GM21515 (cell line): ENCODE measurements around the gene TSPAN31.

Experiments
- ATAC-seq: cut with Tn5 transposase; IDR thresholded peaks from one replicate; pipeline ENCODE4 v1.9.1; 2021; ENCODE audit not compliant: unreplicated experiment

Gene TSPAN31

GRCh38 chr12:57735198-57735855 is 9.5 kb upstream of the TSPAN31 start:
- ATAC-seq: no peak

- ATAC-seq: no peak
Observed at GRCh38 chr12:57735952-57736740, 8.7 kb upstream of the TSPAN31 start.

GRCh38 chr12:57736741-57737466 is 7.9 kb upstream of the TSPAN31 start:
- no peak for ATAC-seq

GRCh38 chr12:57737467-57738460 is 7.1 kb upstream of the TSPAN31 start:
- ATAC-seq: no peak

- no peak for ATAC-seq
Observed at GRCh38 chr12:57738661-57739237, 6.1 kb upstream of the TSPAN31 start, which contains the start of gene AGAP2. AGAP2 (minus strand) TSS chr12:57738742; CDS start chr12:57738246, 496 bp downstream.

GRCh38 chr12:57739387-57739786 is 5.5 kb upstream of the TSPAN31 start:
- ATAC-seq: no peak

- no peak for ATAC-seq
Observed at GRCh38 chr12:57739914-57740538, 4.8 kb upstream of the TSPAN31 start.

GRCh38 chr12:57740656-57741412 is 4.0 kb upstream of the TSPAN31 start:
- peak; percentile 52 for ATAC-seq

GRCh38 chr12:57741413-57741789 is 3.4 kb upstream of the TSPAN31 start:
- ATAC-seq: no peak

GRCh38 chr12:57741844-57742738 is 2.7 kb upstream of the TSPAN31 start:
- peak; percentile 58 for ATAC-seq

GRCh38 chr12:57743769-57744168 is 1.1 kb upstream of the TSPAN31 start:
- ATAC-seq: no peak

- ATAC-seq: peak; percentile 31
Observed at GRCh38 chr12:57744194-57744776, 554 bp upstream of the TSPAN31 start.

GRCh38 chr12:57745485-57745881 is 644 bp downstream of the TSPAN31 start:
- ATAC-seq: no peak

- no peak for ATAC-seq
Observed at GRCh38 chr12:57746025-57746424, 1.2 kb downstream of the TSPAN31 start.

- no peak for ATAC-seq
Observed at GRCh38 chr12:57749061-57749460, 4.2 kb downstream of the TSPAN31 start.

GRCh38 chr12:57750561-57751431 is 6.0 kb downstream of the TSPAN31 start:
- ATAC-seq: no peak

- no peak for ATAC-seq
Observed at GRCh38 chr12:57751432-57751787, 6.6 kb downstream of the TSPAN31 start.
